Body of pancreas (tissue), 4 donors: ENCODE data around the gene MTREX.

Experiments
- POLR2A ChIP-seq, 3 donors: fragments of 450-650 bp; IDR thresholded peaks; one replicate each; pipeline ENCODE4 v1.6.1; 2016; ENCODE audit warnings: antibody characterized with exemption in 3 of 3, mild to moderate bottlenecking in 2 of 3
- TF ChIP-seq, protein P1 (sequence below), 7 experiments: fragments of 450-650 bp in 4 of 7; fragments of 200-600 bp in 3 of 7; sonication (generic) in 3 of 7; IDR thresholded peaks; one replicate each; pipeline ENCODE4 v1.5.1; 2016 to 2019; ENCODE audit warnings: antibody characterized with exemption in 7 of 7

GRCh38 chr5:55406292-55406691 is 98.5 kb downstream of the MTREX start:
- TF ChIP-seq, protein P1, sequence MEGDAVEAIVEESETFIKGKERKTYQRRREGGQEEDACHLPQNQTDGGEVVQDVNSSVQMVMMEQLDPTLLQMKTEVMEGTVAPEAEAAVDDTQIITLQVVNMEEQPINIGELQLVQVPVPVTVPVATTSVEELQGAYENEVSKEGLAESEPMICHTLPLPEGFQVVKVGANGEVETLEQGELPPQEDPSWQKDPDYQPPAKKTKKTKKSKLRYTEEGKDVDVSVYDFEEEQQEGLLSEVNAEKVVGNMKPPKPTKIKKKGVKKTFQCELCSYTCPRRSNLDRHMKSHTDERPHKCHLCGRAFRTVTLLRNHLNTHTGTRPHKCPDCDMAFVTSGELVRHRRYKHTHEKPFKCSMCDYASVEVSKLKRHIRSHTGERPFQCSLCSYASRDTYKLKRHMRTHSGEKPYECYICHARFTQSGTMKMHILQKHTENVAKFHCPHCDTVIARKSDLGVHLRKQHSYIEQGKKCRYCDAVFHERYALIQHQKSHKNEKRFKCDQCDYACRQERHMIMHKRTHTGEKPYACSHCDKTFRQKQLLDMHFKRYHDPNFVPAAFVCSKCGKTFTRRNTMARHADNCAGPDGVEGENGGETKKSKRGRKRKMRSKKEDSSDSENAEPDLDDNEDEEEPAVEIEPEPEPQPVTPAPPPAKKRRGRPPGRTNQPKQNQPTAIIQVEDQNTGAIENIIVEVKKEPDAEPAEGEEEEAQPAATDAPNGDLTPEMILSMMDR (IDR thresholded peaks at IDR 0.05): no peak
- TF ChIP-seq POLR2A (IDR thresholded peaks at IDR 0.05): no peak
